ENCODE results near the gene PPP2R3A. TPM values are rescaled to one million over a fixed set of nuclear protein-coding genes. Genes with fewer than 3 reads are reported as not detected.

The PPP2R3A gene
- total and polyA plus RNA-seq, 3 donors from 2014 or later = 12.2 to 41.7 (median 35.4) TPM

DNA sequence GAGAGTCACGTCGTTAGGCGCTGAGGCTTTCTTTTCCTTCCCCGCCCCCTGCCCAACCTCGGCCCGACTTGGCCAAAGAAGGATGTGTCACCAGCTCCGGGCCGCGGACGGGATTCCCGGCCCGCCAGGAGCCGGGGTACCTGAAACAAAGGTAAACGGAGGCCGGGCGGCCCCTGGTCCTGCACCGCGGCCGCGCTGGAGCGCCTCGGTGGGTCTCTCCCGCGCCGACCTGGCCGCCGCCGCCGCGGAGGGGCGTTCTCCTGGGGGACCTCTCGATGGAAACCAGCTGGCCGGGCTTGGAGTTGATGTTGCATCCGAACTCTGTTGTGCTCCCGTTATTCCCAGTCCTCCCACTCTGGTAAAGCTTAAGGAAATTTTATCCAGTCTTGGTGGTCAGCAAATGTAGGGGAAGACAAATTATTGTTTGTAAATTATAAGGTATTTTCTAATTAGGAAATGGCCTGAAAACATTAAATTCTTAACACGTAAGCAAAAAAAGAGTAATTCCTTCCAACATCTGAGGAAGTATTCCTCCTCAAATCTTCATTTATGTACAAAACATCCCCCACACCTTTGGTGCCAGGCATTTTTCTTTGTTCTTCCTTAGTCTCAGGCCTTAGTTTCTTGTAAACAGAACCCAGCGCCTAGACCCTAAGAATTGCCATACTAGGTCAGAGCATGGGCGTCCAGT lies 888 bp downstream of the PPP2R3A start:
- WGBS, 2 donors = 1% methylated on average over 37 to 38 of the region's 38 CpGs
- DNase-seq = peak; percentile 65
- H3K4me1 ChIP-seq = peaks cover 38% of the 10 kb centered on the region
- H3K4me3 ChIP-seq = peak overlapping the region; percentile 84 to 86
- TF ChIP-seq POLR2A (IDR thresholded peaks at IDR 0.05) = no peak
- TF ChIP-seq, protein P1, sequence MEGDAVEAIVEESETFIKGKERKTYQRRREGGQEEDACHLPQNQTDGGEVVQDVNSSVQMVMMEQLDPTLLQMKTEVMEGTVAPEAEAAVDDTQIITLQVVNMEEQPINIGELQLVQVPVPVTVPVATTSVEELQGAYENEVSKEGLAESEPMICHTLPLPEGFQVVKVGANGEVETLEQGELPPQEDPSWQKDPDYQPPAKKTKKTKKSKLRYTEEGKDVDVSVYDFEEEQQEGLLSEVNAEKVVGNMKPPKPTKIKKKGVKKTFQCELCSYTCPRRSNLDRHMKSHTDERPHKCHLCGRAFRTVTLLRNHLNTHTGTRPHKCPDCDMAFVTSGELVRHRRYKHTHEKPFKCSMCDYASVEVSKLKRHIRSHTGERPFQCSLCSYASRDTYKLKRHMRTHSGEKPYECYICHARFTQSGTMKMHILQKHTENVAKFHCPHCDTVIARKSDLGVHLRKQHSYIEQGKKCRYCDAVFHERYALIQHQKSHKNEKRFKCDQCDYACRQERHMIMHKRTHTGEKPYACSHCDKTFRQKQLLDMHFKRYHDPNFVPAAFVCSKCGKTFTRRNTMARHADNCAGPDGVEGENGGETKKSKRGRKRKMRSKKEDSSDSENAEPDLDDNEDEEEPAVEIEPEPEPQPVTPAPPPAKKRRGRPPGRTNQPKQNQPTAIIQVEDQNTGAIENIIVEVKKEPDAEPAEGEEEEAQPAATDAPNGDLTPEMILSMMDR (IDR thresholded peaks at IDR 0.05) = no peak
- intact Hi-C loops (cut with DNase I; ENCODE audit: low total_unique reads) = no loop called here
- H3K27ac ChIP-seq = peak overlapping the region; percentile 95 to 97
- no peaks in the 10 kb centered on the region for H3K9me3 ChIP-seq
- no peaks in the 10 kb centered on the region for H3K36me3 ChIP-seq (ENCODE audit: low read depth, missing control alignments)
- no peaks in the 10 kb centered on the region for H3K27me3 ChIP-seq

DNA sequence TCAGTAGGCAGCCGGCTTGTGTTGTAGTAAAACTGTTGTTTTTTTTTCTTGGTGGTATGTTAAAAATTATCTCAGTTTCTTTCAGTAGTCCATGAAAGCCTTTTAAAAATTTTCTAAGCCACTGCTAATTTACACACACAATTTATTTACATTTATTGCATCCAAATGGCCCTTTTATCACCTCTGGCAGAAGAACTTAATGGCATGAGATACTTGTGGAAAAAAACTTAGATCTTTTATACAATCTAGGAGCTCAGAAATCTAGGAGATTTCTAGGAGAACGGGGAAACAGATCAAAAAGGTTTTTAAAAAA lies 1.4 kb downstream of the PPP2R3A start:
- H3K4me1 ChIP-seq = peaks cover 38% of the 10 kb centered on the region
- peak overlapping the region in 1 of 2 donors; percentile 97 for H3K27ac ChIP-seq
- no peaks in the 10 kb centered on the region for H3K9me3 ChIP-seq
- TF ChIP-seq, protein P1 (IDR thresholded peaks at IDR 0.05) = no peak
- TF ChIP-seq POLR2A (IDR thresholded peaks at IDR 0.05) = no peak
- H3K27me3 ChIP-seq = no peaks in the 10 kb centered on the region
- intact Hi-C loops (cut with DNase I; ENCODE audit: low total_unique reads) = no loop called here
- H3K4me3 ChIP-seq = peak overlapping the region in 1 of 2 donors; percentile 84
- H3K36me3 ChIP-seq (ENCODE audit: low read depth, missing control alignments) = no peaks in the 10 kb centered on the region
- no peak for DNase-seq
- WGBS, 2 donors = 27 to 41% methylated on average over 2 of the region's 2 CpGs

DNA sequence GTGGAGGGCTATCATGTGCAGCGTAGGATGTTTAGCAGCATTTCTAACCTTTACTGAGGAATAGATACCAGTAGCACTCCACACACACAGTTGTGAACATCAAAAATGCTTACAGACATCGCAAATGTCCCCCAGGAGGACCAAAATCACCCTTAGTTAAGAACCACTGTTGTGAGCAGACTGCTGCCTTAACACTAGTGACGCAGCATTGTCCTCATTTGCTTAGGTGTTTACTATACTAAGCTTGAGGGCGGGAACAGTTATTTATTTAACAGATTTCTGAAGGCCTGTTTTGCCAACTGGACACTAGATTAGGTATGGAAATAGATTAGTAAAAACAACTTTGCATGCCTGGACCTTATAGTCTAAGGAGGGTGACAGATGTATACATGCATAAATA lies 2.3 kb downstream of the PPP2R3A start:
- intact Hi-C loops (cut with DNase I; ENCODE audit: low total_unique reads) = no loop called here
- H3K27me3 ChIP-seq = no peaks in the 10 kb centered on the region
- WGBS, 2 donors = 68 to 71% methylated on average over 4 of the region's 4 CpGs
- H3K27ac ChIP-seq = peak overlapping the region in 1 of 2 donors; percentile 8
- TF ChIP-seq, protein P1 (IDR thresholded peaks at IDR 0.05) = no peak
- TF ChIP-seq POLR2A (IDR thresholded peaks at IDR 0.05) = no peak
- no peaks in the 10 kb centered on the region for H3K36me3 ChIP-seq (ENCODE audit: low read depth, missing control alignments)
- peaks cover 38% of the 10 kb centered on the region for H3K4me1 ChIP-seq
- no peaks in the 10 kb centered on the region for H3K9me3 ChIP-seq
- no peak for DNase-seq
- H3K4me3 ChIP-seq = no peak overlapping the region

DNA sequence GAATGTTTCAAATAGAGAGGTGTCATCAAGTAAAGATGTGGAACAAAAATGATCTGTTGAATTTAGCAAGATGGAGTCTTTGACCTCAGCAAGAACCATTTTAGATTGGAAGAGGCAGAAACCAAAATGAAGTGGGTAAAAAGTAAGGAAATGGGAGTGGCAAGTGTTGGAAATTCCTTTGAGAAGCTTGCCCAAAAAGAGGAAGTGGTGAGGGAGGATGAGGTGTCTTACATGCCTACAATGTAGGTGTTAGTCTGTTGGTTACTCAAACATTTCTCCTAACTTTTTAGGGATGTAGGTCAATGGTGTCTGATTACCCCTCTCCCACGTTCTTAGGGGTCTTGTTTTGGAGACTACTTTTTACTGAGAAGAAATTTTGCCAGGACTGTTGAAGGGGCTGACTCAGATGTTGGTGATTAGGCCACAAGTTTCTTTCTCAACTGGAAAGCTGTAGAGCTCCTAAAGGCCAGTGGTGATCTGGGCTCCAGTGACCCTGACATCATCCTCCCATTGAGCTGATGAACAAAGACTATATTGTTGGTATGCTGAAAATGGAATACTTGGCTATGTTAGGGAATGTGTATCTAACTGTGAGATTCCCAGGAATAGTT lies 5.1 kb downstream of the PPP2R3A start:
- Histone ChIP-seq H3K9me3 (no peaks in the 10 kb centered on the region), H3K36me3 (ENCODE audit: low read depth, missing control alignments) (no peaks in the 10 kb centered on the region), H3K4me3 (no peak overlapping the region), H3K4me1 (peaks cover 23% of the 10 kb centered on the region), H3K27me3 (no peaks in the 10 kb centered on the region), H3K27ac (no peak overlapping the region)
- 68 to 79% methylated on average over 1 of the region's 1 CpG for WGBS, 2 donors
- TF ChIP-seq POLR2A (IDR thresholded peaks at IDR 0.05) = no peak
- TF ChIP-seq, protein P1 (IDR thresholded peaks at IDR 0.05) = no peak
- intact Hi-C loops (cut with DNase I; ENCODE audit: low total_unique reads) = no loop called here
- DNase-seq = peak; percentile 32

DNA sequence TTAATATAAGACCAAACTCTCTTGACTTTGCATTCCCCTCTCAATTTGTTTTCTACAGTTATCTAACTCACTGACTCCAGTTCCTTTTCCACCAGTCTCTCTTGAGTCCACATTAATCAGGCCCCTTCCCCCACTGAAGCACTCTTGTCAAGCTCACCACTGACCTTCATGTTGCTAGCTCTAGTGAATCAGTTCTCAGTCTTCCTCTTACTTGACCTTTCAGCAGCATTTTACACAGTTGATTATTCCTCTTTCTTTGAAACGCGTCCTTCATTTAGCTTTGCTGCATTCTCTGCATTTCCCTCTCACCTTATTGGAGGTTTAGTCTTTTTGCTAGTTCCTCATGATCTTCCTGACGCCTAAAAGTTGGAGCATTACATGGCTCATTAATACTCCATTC lies 8.3 kb downstream of the PPP2R3A start:
- peaks cover 4% of the 10 kb centered on the region for H3K4me1 ChIP-seq
- no peak overlapping the region for H3K27ac ChIP-seq
- intact Hi-C loops (cut with DNase I; ENCODE audit: low total_unique reads) = no loop called here
- no peaks in the 10 kb centered on the region for H3K36me3 ChIP-seq (ENCODE audit: low read depth, missing control alignments)
- no peaks in the 10 kb centered on the region for H3K9me3 ChIP-seq
- no peak for DNase-seq
- no peaks in the 10 kb centered on the region for H3K27me3 ChIP-seq
- H3K4me3 ChIP-seq = no peak overlapping the region
- 76% methylated on average over 3 of the region's 3 CpGs for WGBS, 2 donors
- TF ChIP-seq, protein P1 (IDR thresholded peaks at IDR 0.05) = no peak
- TF ChIP-seq POLR2A (IDR thresholded peaks at IDR 0.05) = no peak
